ENCODE data around the gene DICER1. TPM values are rescaled to one million over a fixed set of nuclear protein-coding genes. Genes with fewer than 3 reads are reported as not detected.

DICER1 gene
- polyA plus RNA-seq, 3 donors, result 26.5 to 38.4 (median 34.7) TPM

DNA sequence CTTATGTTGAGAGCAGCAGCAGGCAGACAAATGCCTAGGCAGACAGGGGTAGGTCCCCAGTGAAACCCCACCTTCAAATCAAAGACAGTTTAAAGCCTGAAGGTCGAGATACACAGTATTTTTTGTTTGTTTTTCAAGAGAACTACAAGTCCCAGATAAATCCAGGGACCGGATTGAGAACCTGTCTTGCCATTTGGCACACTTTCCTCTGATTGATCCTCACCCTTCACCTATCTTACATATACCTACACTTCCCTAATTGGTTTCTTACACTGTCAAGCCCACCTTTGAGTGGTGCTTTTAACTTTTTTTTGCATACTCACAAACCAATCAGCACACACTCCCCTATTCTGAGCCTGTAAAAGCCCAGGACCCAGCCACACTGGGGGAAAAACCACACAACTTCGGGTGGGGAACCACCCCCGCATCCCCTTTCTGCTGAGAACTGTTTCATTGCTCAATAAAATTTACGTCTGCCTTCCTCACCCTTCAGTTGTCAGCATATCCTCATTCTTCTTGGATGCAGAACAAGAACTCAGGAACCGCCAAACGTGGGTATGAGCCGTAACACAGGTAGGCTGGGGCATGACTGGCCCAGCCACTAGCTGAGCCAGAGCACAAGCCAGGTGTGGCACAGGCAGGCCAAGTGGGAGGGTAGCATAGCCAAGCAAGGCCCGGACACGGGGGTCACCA lies 11.1 kb downstream of the DICER1 start:
- Histone ChIP-seq H3K27ac (ENCODE audit: low read depth in 1 of 2, low read length in 2 of 2) (peak overlapping the region; percentile 26 to 72), H3K79me2 (ENCODE audit: insufficient read depth, low read length) (peaks cover 95% of the 10 kb centered on the region), H3K27me3 (ENCODE audit: control insufficient read depth in 2 of 2, insufficient read depth in 2 of 2, low read length in 2 of 2) (no peaks in the 10 kb centered on the region), H3K4me2 (replicated peaks; ENCODE audit: extremely low read depth, low read length, poor library complexity, severe bottlenecking) (peak overlapping the region; percentile 14), H3K4me3 (replicated peaks in 1 of 3; ENCODE audit: low read depth in 2 of 3, low read length in 3 of 3) (no peak overlapping the region), H3K4me1 (ENCODE audit: control insufficient read depth in 1 of 2, insufficient read depth in 2 of 2, low read length in 2 of 2) (peaks cover 31 to 52% of the 10 kb centered on the region in 2 donors), H3K9ac (ENCODE audit: insufficient read depth, low read length, poor library complexity, severe bottlenecking) (no peak overlapping the region), H4K20me1 (ENCODE audit: insufficient read depth, low read length) (peaks cover 50% of the 10 kb centered on the region), H3K9me3 (replicated peaks in 1 of 2; ENCODE audit: control insufficient read depth in 1 of 2, insufficient read depth in 1 of 2, low read length in 2 of 2) (peaks cover 0 to 4% of the 10 kb centered on the region in 2 donors), H2AFZ (ENCODE audit: insufficient read depth, low read depth, low read length, poor library complexity, severe bottlenecking) (no peak overlapping the region), H3K36me3 (replicated peaks in 1 of 2; ENCODE audit: control insufficient read depth in 1 of 2, insufficient read depth in 2 of 2, low read length in 2 of 2) (no peaks in the 10 kb centered on the region)
- H3K36me3 Mint-ChIP-seq, result peaks cover 14 to 18% of the 10 kb centered on the region in 2 donors
- no peaks in the 10 kb centered on the region for H3K27me3 Mint-ChIP-seq (ENCODE audit: low read depth in 3 of 3)
- DNase-seq, result peak; percentile 27 to 79 (median 48)
- peak overlapping the region; percentile 69 to 95 (median 81) for H3K27ac Mint-ChIP-seq
- 85% methylated on average over 4 of the region's 10 CpGs for WGBS (ENCODE audit: insufficient coverage)
- H3K9me3 Mint-ChIP-seq, result peaks cover 0 to 9% (median 6%) of the 10 kb centered on the region in 7 donors
- H3K4me3 Mint-ChIP-seq, result no peak overlapping the region
- TF ChIP-seq, protein P1, sequence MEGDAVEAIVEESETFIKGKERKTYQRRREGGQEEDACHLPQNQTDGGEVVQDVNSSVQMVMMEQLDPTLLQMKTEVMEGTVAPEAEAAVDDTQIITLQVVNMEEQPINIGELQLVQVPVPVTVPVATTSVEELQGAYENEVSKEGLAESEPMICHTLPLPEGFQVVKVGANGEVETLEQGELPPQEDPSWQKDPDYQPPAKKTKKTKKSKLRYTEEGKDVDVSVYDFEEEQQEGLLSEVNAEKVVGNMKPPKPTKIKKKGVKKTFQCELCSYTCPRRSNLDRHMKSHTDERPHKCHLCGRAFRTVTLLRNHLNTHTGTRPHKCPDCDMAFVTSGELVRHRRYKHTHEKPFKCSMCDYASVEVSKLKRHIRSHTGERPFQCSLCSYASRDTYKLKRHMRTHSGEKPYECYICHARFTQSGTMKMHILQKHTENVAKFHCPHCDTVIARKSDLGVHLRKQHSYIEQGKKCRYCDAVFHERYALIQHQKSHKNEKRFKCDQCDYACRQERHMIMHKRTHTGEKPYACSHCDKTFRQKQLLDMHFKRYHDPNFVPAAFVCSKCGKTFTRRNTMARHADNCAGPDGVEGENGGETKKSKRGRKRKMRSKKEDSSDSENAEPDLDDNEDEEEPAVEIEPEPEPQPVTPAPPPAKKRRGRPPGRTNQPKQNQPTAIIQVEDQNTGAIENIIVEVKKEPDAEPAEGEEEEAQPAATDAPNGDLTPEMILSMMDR (IDR thresholded peaks at IDR 0.05), result no peak
- intact Hi-C loops (cut with micrococcal nuclease), result no loop called here
- H3K4me1 Mint-ChIP-seq, result peaks cover 72% of the 10 kb centered on the region

DNA sequence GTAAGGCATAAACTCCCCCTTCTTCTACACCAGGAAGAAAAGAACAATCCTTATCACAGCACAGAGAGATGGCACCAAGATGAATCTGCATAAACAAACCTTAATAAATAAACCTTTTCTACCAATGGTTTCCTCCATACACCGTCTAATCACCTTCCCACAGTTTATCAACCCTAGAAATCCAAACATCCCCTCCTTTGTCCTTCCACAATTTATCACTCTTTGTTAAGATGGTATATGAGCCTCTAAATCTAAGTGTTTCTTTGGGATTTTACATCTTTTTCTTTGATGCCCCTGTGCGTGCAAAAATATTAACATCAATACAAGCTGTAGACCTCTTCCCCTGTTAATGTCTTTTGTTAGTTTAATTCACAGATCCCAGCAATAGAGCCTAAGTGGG lies 12.5 kb downstream of the DICER1 start:
- Mint-ChIP-seq H3K4me3 (no peak overlapping the region), H3K36me3 (peaks cover 14 to 18% of the 10 kb centered on the region in 2 donors), H3K9me3 (peaks cover 0 to 9% (median 6%) of the 10 kb centered on the region in 7 donors), H3K27ac (peak overlapping the region; percentile 16 to 92 (median 78)), H3K27me3 (ENCODE audit: low read depth in 3 of 3) (no peaks in the 10 kb centered on the region), H3K4me1 (peaks cover 70% of the 10 kb centered on the region)
- Histone ChIP-seq H4K20me1 (ENCODE audit: insufficient read depth, low read length) (peaks cover 36% of the 10 kb centered on the region), H2AFZ (ENCODE audit: insufficient read depth, low read depth, low read length, poor library complexity, severe bottlenecking) (no peak overlapping the region), H3K4me1 (ENCODE audit: control insufficient read depth in 1 of 2, insufficient read depth in 2 of 2, low read length in 2 of 2) (peaks cover 42 to 65% of the 10 kb centered on the region in 2 donors), H3K79me2 (ENCODE audit: insufficient read depth, low read length) (peaks cover 93% of the 10 kb centered on the region), H3K4me2 (replicated peaks; ENCODE audit: extremely low read depth, low read length, poor library complexity, severe bottlenecking) (no peak overlapping the region), H3K4me3 (replicated peaks in 1 of 3; ENCODE audit: low read depth in 2 of 3, low read length in 3 of 3) (peak overlapping the region in 1 of 3 experiments; percentile 52), H3K27me3 (ENCODE audit: control insufficient read depth in 2 of 2, insufficient read depth in 2 of 2, low read length in 2 of 2) (no peaks in the 10 kb centered on the region), H3K9ac (ENCODE audit: insufficient read depth, low read length, poor library complexity, severe bottlenecking) (no peak overlapping the region), H3K36me3 (replicated peaks in 1 of 2; ENCODE audit: control insufficient read depth in 1 of 2, insufficient read depth in 2 of 2, low read length in 2 of 2) (no peaks in the 10 kb centered on the region), H3K9me3 (replicated peaks in 1 of 2; ENCODE audit: control insufficient read depth in 1 of 2, insufficient read depth in 1 of 2, low read length in 2 of 2) (peaks cover 0 to 4% of the 10 kb centered on the region in 2 donors), H3K27ac (ENCODE audit: low read depth in 1 of 2, low read length in 2 of 2) (peak overlapping the region in 1 of 2 donors; percentile 79)
- TF ChIP-seq, protein P1 (IDR thresholded peaks at IDR 0.05), result no peak
- DNase-seq, result no peak
- WGBS (ENCODE audit: insufficient coverage), result no CpG with 5 or more reads among the region's 2 CpGs
- intact Hi-C loops (cut with micrococcal nuclease), result loop anchor here in 1 of 2 donors (5.0 kb wide), 1 partner anchor 167 kb away; no protein-coding TSS in a partner anchor

All from CD14-positive monocyte (primary cell).